Liver (tissue), 2 donors: ENCODE data around the gene FIP1L1.

Experiments
- GABPA ChIP-seq, 2 donors: IDR thresholded peaks in 1 of 2; conservative IDR thresholded peaks in 1 of 2; 2 replicates each; pipeline ENCODE4 v1.6.1; 2016; ENCODE audit warnings: antibody characterized with exemption in 2 of 2, mild to moderate bottlenecking in 1 of 2, moderate library complexity in 1 of 2
- SP1 ChIP-seq: IDR thresholded peaks from 2 replicates; pipeline ENCODE4 v1.6.1; 2018; ENCODE audit warnings: antibody characterized with exemption, mild to moderate bottlenecking
- donor health status: healthy.

- TF ChIP-seq SP1 (no peak), GABPA (IDR thresholded peaks at IDR 0.05 in 1 of 2, conservative IDR thresholded peaks at IDR 0.05 in 1 of 2) (no peak)
Observed at GRCh38 chr4:53508446-53508845, 131.0 kb downstream of the FIP1L1 start.
